Brain microvascular endothelial cell (primary cell): Measurements from ENCODE around the gene SIGMAR1.

ENCODE experiments used
- DNase-seq: peaks from one replicate; pipeline ENCODE4 v3.0.0-alpha.2; 2020
- H3K27ac ChIP-seq: fragments of 250-450 bp; sonication (Bioruptor Pico); 2 replicates; pipeline ENCODE4 v1.5.1; 2020; ENCODE audit warnings: mild to moderate bottlenecking, moderate library complexity
- H3K27me3 ChIP-seq: fragments of 250-450 bp; sonication (Bioruptor Pico); replicated peaks from 2 replicates; pipeline ENCODE4 v1.5.1; 2020; ENCODE audit warnings: mild to moderate bottlenecking
- H3K36me3 ChIP-seq: fragments of 250-450 bp; sonication (Bioruptor Pico); replicated peaks from 2 replicates; pipeline ENCODE4 v1.5.1; 2020; ENCODE audit warnings: mild to moderate bottlenecking
- H3K4me3 ChIP-seq: 2 replicates; pipeline ENCODE4 v1.5.1; 2011; ENCODE audit warnings: low read depth, mild to moderate bottlenecking, control low read depth, low read length, moderate library complexity
- CTCF ChIP-seq: IDR thresholded peaks from 2 replicates; pipeline ENCODE4 v1.5.1; 2011; ENCODE audit warnings: low read depth, mild to moderate bottlenecking, moderate library complexity, low read length, control low read depth, inconsistent platforms; ENCODE audit errors: missing control alignments
- in situ Hi-C: cut with HindIII; loops from 2 replicates; pipeline ENCODE4 v1.10.0; 2017; ENCODE audit warnings: low sequenced_read_pairs, low pct_ligation_motif_present

The SIGMAR1 gene

GRCh38 chr9:34638138-34638445 lies 505 bp upstream of the SIGMAR1 start:
- DNase-seq, result no peak
- H3K27me3 ChIP-seq, result no peaks in the 10 kb centered on the region
- in situ Hi-C loops, result no loop called here
- TF ChIP-seq CTCF, result no peak
- peak overlapping the region; percentile 75 for H3K4me3 ChIP-seq
- no peak overlapping the region for H3K27ac ChIP-seq
- H3K36me3 ChIP-seq, result peaks cover 4% of the 10 kb centered on the region

- no peak for TF ChIP-seq CTCF
- Histone ChIP-seq H3K27me3 (no peaks in the 10 kb centered on the region), H3K36me3 (peaks cover 4% of the 10 kb centered on the region), H3K27ac (peak overlapping the region; percentile 4), H3K4me3 (peak overlapping the region; percentile 75)
- no peak for DNase-seq
- in situ Hi-C loops, result no loop called here
Measured at GRCh38 chr9:34636791-34637355, 714 bp downstream of the SIGMAR1 start.

DNA sequence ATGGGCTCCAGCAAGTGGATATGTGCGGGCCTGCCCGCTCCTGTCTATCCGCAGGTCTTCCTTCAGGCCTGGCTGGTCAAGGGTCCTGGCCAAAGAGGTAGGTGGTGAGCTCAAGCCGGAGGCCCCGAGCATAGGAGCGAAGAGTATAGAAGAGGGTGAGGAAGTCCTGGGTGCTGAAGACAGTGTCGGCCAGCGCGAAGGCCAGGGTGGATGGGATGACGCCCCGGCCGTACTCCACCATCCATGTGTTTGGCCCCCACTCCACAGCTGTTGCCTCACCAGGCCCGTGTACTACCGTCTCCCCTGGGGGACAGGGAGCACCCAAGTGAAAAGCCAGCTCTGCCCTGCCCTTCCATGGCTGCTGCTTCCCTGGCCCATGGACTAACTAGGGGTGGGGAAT lies 2.0 kb downstream of the SIGMAR1 start:
- H3K27me3 ChIP-seq, result no peaks in the 10 kb centered on the region
- peaks cover 4% of the 10 kb centered on the region for H3K36me3 ChIP-seq
- in situ Hi-C loops, result no loop called here
- DNase-seq, result no peak
- no peak overlapping the region for H3K4me3 ChIP-seq
- TF ChIP-seq CTCF, result no peak
- H3K27ac ChIP-seq, result no peak overlapping the region

GRCh38 chr9:34634551-34635248 lies 2.9 kb downstream of the SIGMAR1 start:
- Histone ChIP-seq H3K4me3 (no peak overlapping the region), H3K36me3 (peaks cover 4% of the 10 kb centered on the region), H3K27me3 (peaks cover 6% of the 10 kb centered on the region), H3K27ac (no peak overlapping the region)
- in situ Hi-C loops, result no loop called here
- TF ChIP-seq CTCF, result no peak
- DNase-seq, result no peak

DNA sequence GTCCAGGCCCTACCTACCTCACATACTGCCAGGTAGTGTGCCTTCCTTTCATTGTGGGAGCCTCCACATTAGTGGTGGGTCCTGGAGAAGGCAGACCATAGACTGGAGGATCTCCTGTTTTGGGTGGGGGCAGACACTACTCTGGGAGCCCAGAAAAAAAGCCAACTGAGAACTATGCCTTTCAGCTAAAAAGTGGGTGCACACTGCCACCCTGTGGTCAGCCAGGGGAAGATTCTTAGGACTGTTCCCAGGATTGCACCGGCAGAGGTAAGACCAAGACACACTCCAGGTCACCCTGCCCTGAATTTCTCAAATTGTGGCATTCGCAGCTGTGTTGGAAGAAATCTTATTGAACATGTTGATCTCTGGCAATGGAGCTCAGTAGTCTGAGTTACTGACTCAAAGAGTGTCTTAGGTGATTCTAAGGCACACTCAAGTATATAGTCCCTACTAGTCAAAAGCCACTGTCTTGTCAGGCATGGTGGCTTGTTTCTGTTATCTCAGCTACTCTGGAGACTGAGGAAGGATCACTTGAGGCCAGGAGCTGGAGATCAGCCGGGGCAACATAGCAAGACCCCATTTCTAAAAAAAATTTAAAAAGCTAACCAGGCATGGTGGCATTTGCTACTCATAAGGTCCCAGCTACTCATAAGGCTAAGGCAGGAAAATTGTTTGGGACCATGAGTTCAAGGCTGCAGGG lies 3.6 kb downstream of the SIGMAR1 start:
- Histone ChIP-seq H3K27me3 (peaks cover 13% of the 10 kb centered on the region), H3K4me3 (no peak overlapping the region), H3K27ac (no peak overlapping the region), H3K36me3 (peaks cover 4% of the 10 kb centered on the region)
- peak; percentile 64 for DNase-seq
- TF ChIP-seq CTCF, result peak; percentile 89
- in situ Hi-C loops, result no loop called here
